HG02623 (cell line): Measurements from ENCODE around the gene C2CD4C.
"Not testable (repeated sequence)": the region's sequence is repeated elsewhere in the genome, so short reads cannot be mapped to it uniquely, and the experiment has no call there.

Source experiments
- ATAC-seq: cut with Tn5 transposase; IDR thresholded peaks from one replicate; pipeline ENCODE4 v1.9.1; 2021; ENCODE audit warnings: moderate library complexity; ENCODE audit not compliant: unreplicated experiment

The C2CD4C gene, protein sequence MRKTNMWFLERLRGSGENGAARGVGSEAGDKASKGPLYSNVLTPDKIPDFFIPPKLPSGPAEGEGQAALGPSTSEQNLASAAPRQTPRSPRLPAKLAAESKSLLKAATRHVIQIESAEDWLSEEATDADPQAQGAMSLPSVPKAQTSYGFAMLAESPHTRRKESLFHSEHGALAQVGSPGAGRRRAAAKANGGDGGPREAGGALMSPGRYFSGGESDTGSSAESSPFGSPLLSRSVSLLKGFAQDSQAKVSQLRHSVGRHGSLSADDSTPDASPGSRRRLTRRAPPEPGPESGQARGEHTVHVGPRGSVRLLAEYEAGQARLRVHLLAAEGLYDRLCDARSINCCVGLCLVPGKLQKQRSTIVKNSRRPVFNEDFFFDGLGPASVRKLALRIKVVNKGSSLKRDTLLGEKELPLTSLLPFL

GRCh38 chr19:408902-409515 lies at the start of gene C2CD4C:
Gene C2CD4C, minus strand, starts transcription at chr19:409147. Its CDS starts 786 bp downstream, at chr19:408361.
- no peak for ATAC-seq

GRCh38 chr19:458091-459042 lies 49.4 kb upstream of the C2CD4C start:
- ATAC-seq: no peak

DNA sequence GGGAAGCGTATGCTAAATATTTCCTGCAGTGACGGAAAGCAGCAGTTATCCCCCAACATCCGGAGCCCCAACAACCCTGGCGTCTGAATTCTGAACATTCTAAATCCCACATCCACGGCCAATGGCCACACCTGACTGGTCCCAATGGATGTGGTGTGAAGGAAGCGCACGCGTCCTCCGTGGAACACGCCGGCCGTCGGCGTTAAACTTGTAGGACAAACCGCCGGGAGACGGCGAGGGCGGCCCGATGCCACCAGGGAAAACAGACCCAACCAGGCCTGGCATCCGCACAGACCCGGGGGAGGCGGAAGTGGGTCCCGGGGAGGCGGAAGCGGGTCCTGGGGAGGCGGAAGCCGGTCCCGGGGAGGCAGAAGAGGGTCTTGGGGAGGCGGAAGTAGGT lies 48.7 kb upstream of the C2CD4C start:
- ATAC-seq: no peak

- no peak for ATAC-seq
These were observed 47.7 kb upstream of the C2CD4C start for GRCh38 chr19:456547-457110.

GRCh38 chr19:455851-456546 lies 47.1 kb upstream of the C2CD4C start:
- ATAC-seq: no peak

GRCh38 chr19:455031-455705 lies 46.2 kb upstream of the C2CD4C start:
- ATAC-seq: no peak

DNA sequence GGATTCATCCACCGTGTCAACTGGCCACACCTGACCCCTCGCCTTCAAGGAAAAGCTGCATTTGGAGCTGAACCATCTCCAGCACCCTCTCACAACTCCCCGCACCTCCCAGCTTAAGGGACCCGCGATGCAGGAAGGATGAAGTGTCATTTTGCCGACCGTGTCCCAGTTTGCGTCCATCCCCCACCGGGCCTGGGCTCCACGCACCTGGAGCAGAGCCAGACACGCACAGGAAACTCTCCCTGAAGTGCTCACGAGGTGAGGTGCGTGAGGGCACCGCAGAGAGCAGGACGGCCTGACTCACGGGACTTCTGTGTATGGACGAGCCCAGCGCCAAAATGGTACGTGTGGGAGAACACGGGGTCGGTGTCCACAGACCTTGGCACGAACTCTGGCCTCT lies 44.7 kb upstream of the C2CD4C start:
- no peak for ATAC-seq

- no peak for ATAC-seq
These were observed 43.9 kb upstream of the C2CD4C start for GRCh38 chr19:452829-453228.

- ATAC-seq: not testable (repeated sequence)
These were observed 42.0 kb upstream of the C2CD4C start for GRCh38 chr19:450912-451481.

DNA sequence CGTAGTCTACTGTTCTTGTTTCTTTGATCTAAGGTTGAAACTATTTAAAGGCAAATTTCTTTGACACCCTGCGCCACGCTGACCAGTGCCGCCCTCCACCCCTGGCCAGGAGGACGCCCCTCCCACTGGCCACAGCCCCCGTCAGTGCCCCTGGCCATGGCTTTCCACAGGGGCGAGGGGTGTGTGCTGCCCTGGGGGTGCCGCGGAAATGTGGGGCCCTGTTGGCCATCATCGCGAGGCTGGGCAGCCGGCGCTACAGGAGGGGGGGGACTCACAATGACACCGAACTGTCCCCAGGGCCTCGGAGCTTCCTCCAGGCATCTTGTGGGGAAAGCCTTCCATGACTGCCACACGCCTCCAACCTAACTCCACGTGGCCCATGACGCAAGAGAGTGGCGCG lies 41.0 kb upstream of the C2CD4C start:
- no peak for ATAC-seq

GRCh38 chr19:447816-448560 lies 39.0 kb upstream of the C2CD4C start:
- ATAC-seq: no peak

GRCh38 chr19:447064-447426 lies 38.1 kb upstream of the C2CD4C start:
- ATAC-seq: no peak

DNA sequence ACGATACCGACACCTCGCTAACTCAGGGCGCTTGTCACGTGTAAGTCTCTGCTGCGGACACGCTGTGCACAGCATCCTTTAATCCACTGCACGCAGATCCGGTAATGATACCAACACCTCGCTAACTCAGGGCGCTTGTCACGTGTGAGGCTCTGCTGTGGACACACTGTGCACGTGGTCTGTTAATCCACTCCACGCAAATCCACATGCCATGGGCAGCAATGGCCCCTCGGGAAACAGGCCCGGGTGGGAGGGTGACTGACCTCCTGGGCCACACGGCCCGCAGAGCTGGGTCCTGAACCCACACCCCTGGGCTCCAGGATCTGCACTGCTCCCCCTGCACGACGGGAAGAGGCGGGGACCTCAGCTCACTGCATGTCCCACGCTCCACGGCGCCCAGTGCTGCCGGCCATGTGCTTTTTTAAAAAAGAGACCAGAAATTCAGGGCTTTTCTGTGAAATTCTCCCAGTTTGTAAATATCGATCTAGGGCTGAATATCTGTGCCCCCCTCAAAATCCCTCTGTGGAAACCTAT lies 35.8 kb upstream of the C2CD4C start:
- ATAC-seq: no peak

DNA sequence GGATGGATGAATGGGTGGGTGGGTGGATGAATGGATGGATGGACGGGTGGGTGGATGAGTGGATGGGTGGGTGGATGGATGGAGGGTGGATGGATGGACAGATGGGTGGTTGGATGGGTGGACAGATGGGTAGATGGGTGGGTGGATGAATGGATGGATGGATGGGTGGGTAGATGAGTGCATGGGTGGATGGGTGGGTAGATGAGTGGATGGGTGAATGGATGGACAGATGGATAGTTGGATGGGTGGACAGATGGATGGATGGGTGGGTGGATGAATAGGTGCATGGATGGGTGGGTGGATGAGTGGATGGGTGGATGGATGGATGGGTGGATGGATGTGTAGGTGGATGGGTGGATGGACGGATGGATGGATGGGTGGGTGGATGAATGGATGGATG lies 34.1 kb upstream of the C2CD4C start:
- no peak for ATAC-seq

- no peak for ATAC-seq
These were observed 33.1 kb upstream of the C2CD4C start for GRCh38 chr19:442085-442484.

GRCh38 chr19:441213-441836 lies 32.4 kb upstream of the C2CD4C start:
- no peak for ATAC-seq

DNA sequence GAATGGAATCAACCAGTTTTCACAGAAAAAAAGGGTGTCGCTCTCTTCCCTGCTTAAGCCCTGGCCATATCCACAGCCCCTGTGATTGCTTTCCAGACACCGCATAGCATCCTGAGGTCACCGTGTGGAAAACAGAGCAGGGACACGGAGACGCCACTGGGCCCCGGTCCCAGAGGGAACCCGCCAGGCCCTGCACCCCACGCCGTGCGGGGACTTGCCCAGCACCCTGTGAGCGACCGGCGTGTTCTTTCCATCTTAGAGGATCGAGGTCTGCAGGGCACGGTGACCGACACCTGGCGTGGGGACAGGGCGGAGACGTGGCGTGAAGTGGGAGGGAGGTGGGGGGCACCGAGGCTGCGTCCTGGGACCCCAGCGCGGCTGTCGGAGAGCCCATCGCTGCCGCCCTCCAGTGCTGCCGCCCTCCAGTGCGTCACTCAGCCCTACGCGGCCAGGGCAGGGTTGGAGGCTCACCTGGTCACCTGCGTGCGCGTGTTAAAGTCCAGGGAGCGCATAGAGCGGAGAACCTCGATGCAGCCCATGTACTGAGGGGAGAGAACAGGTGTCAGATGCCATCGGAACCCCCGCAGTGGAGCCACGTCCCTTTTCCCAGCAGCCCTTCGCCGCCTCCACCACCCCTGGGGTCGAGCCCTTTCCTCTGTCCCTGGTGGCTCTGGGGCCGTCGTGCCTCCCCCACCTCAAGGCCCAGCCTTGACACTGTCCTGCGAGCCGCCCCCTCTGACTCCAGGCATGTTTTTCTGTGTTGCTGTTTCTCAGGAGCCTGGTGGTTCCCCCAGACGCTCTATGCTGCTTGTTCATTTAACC lies 31.7 kb upstream of the C2CD4C start:
- no peak for ATAC-seq
